ENCODE results near the gene LRP11. TPM values are rescaled to one million over a fixed set of nuclear protein-coding genes. Genes with fewer than 3 reads are reported as not detected.
A peak's percentile ranks its signal among the peaks of the same experiment; 100 is the strongest.
"Not testable (repeated sequence)": the region's sequence is repeated elsewhere in the genome, so short reads cannot be mapped to it uniquely, and the experiment has no call there.

LRP11 gene
- total RNA-seq, 4 donors from 2014 or later: 56.0 to 98.3 (median 78.4) TPM

DNA sequence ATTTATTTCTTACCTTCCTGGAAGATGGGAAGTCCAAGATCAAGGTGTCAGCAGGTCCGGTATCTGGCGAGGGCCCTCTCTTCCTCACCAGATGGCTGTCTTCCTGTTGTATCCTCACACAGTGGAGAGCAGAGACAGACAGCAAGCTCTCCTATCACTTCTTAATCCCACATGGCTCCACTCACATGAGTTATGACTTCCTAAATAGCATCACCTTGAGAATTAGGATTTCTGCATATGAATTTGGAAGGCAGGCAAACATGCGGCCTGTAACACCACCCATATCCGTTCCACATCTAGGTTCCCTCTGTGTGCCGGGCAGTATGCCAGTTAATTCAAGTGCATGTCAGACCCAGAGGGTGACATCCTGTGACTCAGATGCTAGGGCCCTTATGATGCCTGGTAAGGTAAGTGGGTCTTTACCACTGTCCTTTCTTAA, 31.7 kb upstream of the LRP11 start:
- DNase-seq (ENCODE audit: low spot score in 2 of 2): peak in 1 of 2 donors; percentile 90
- intact Hi-C loops (cut with DNase I; ENCODE audit: low total_unique reads): no loop called here
- TF ChIP-seq, protein P1, sequence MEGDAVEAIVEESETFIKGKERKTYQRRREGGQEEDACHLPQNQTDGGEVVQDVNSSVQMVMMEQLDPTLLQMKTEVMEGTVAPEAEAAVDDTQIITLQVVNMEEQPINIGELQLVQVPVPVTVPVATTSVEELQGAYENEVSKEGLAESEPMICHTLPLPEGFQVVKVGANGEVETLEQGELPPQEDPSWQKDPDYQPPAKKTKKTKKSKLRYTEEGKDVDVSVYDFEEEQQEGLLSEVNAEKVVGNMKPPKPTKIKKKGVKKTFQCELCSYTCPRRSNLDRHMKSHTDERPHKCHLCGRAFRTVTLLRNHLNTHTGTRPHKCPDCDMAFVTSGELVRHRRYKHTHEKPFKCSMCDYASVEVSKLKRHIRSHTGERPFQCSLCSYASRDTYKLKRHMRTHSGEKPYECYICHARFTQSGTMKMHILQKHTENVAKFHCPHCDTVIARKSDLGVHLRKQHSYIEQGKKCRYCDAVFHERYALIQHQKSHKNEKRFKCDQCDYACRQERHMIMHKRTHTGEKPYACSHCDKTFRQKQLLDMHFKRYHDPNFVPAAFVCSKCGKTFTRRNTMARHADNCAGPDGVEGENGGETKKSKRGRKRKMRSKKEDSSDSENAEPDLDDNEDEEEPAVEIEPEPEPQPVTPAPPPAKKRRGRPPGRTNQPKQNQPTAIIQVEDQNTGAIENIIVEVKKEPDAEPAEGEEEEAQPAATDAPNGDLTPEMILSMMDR (IDR thresholded peaks at IDR 0.05): no peak
- no peak for TF ChIP-seq POLR2A (IDR thresholded peaks at IDR 0.05)
- no peak overlapping the region for H3K4me3 ChIP-seq (ENCODE audit: low read depth, poor library complexity, severe bottlenecking)
- 26 to 37% methylated on average over 5 of the region's 5 CpGs for WGBS, 2 donors

DNA sequence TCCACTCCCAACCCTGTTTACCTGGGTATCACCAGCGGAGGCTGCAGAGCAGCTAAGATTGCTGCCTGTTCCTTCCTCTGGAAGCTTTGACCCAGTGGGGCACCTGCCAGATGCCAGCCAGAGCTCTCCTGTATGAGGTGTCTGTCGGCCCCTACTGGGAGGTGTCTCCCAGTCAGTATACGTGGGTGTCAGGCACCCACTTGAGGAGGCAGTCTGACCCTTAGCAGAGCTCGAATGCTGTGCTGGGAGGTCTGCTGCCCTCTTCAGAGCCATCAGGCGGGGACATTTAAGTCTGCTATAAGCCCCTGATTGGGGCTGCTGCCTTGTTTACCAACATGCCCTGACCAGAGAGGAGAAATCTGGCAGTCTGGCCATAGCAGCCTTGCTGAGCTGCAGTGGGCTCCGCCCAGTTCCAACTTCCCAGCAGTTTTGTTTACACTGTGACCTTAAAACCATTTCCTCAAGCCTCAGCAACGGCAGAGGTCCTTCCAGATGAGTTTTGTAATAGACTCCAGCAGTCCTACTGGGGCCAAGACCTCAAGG, 31.0 kb upstream of the LRP11 start:
- no peak overlapping the region for H3K4me3 ChIP-seq (ENCODE audit: low read depth, poor library complexity, severe bottlenecking)
- 24 to 36% methylated on average over 5 to 7 of the region's 7 CpGs for WGBS, 2 donors
- intact Hi-C loops (cut with DNase I; ENCODE audit: low total_unique reads): no loop called here
- TF ChIP-seq POLR2A (IDR thresholded peaks at IDR 0.05): no peak
- TF ChIP-seq, protein P1 (IDR thresholded peaks at IDR 0.05): no peak
- DNase-seq (ENCODE audit: low spot score in 2 of 2): peak; percentile 80 to 88

DNA sequence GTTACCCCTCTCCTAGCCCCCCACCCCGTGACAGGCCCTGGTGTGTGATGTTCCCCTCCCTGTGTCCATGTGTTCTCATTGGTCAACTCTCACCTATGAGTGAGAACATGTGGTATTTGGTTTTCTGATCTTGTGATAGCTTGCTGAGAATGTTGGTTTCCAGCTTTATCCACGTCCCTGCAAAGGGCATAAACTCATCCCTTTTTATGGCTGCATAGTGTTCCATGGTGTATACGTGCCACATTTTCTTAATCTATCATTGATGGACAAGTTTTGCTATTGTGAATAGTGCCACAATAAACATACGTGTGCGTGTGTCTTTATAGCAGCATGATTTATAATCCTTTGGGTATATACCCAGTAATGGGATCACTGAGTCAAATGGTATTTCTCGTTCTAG, 27.7 kb upstream of the LRP11 start:
- intact Hi-C loops (cut with DNase I; ENCODE audit: low total_unique reads): not testable (repeated sequence)

DNA sequence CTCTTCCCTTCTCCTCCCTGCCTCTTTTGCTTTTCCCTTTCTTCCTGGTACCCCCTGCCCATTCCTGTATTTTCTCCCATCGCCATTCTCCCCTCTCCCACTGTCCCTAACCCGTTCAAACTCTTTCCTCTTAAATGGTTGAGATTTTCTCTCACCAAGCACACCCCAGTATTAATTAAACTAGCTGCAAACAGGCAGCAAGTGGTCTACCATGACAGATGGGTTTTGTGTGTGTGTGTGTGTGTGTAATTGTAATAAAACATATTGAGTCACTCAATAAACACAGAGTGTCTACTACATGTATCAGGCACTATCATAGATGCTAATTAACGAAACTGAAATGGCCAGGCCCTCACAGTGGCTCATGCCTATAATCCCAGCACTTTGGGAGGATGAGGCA, 27.1 kb upstream of the LRP11 start:
- no peak for TF ChIP-seq POLR2A (IDR thresholded peaks at IDR 0.05)
- TF ChIP-seq, protein P1 (IDR thresholded peaks at IDR 0.05): no peak
- DNase-seq (ENCODE audit: low spot score in 2 of 2): no peak
- intact Hi-C loops (cut with DNase I; ENCODE audit: low total_unique reads): no loop called here
- WGBS, 2 donors: 74% methylated on average over 3 of the region's 3 CpGs
- H3K4me3 ChIP-seq (ENCODE audit: low read depth, poor library complexity, severe bottlenecking): no peak overlapping the region

More for the DNA sequence above, 27.7 kb upstream of the LRP11 start:
- H3K4me3 ChIP-seq (ENCODE audit: low read depth, poor library complexity, severe bottlenecking); DNase-seq (ENCODE audit: low spot score in 2 of 2): not testable (repeated sequence)
- WGBS, 2 donors: 78 to 86% methylated on average over 6 of the region's 6 CpGs

DNA sequence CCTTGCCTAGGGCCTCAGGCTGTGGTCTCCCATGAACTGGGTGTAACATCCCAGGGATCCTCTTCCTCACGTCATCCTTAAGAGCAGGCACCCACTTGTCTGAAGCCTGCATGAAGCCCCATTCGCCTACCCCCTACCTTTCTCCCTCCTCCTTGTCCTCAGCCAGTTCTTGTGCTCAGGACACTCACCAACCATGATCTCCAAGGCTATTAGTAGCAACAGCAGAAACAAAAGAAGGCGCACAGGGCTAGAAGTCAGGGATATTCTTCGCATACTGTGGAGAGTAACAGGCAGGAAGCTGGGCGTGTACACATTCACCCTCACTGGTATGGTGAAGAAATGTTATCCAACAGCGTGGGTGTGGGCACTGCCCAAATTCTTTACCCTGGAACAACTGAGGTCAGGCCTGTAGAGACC, 26.5 kb upstream of the LRP11 start:
- no peak overlapping the region for H3K4me3 ChIP-seq (ENCODE audit: low read depth, poor library complexity, severe bottlenecking)
- WGBS, 2 donors: 39 to 42% methylated on average over 6 of the region's 6 CpGs
- TF ChIP-seq, protein P1 (IDR thresholded peaks at IDR 0.05): no peak
- TF ChIP-seq POLR2A (IDR thresholded peaks at IDR 0.05): no peak
- DNase-seq (ENCODE audit: low spot score in 2 of 2): no peak
- intact Hi-C loops (cut with DNase I; ENCODE audit: low total_unique reads): no loop called here

DNA sequence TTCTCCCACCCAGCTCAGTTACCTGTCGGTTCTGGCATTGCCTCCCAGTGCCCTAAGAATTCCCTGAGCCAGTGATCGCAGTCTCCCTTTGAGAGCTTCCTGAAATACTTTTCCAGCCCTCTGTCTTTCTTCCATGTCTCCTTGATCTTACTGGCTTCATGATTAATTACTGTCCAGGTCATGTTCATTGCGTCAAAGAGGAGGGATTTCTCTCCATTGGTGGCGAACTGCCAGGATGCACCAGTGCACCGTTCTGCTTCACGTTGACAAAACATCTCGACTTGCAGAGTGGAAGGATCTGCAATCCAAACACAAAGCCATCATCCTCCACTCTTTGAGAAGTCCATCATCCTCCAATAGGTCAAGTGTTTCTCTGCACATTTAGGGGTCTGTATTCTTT, 25.2 kb upstream of the LRP11 start:
- DNase-seq (ENCODE audit: low spot score in 2 of 2): no peak
- H3K4me3 ChIP-seq (ENCODE audit: low read depth, poor library complexity, severe bottlenecking): no peak overlapping the region
- intact Hi-C loops (cut with DNase I; ENCODE audit: low total_unique reads): no loop called here
- no peak for TF ChIP-seq POLR2A (IDR thresholded peaks at IDR 0.05)
- TF ChIP-seq, protein P1 (IDR thresholded peaks at IDR 0.05): no peak
- WGBS, 2 donors: 75 to 79% methylated on average over 7 of the region's 7 CpGs

All from lower leg skin (tissue), 4 donors.